ENCODE data around the gene SLC39A11. TPM values are rescaled to one million over a fixed set of nuclear protein-coding genes. Genes with fewer than 3 reads are reported as not detected.

SLC39A11 gene
- total RNA-seq, 4 donors from 2014 or later, result 45.2 to 59.5 (median 49.2) TPM

DNA sequence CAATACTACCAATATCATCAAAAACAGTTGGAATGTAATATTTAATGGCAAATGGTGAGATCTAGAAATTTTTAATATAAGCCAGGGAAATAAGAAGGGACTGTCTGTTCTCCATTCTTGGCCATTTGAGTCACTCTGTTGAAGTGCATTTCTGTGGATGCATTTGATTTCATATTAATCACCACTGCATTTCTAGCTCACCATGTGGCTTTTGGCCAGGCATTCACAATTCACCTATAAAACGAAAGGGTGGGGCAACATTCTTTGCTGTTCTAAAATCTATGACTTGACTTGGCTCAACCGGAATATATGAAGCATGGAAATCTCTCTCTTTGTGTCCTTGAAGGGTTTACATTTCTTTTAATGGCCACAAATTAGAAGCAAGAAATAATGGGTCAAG lies 483.0 kb downstream of the SLC39A11 start:
- Histone ChIP-seq H3K36me3 (no peaks in the 10 kb centered on the region), H3K27ac (no peak overlapping the region)

GRCh38 chr17:72608436-72608835 lies 484.1 kb downstream of the SLC39A11 start:
- Histone ChIP-seq H3K27ac (no peak overlapping the region), H3K4me3 (no peak overlapping the region), H3K9me3 (peaks cover 4% of the 10 kb centered on the region), H3K27me3 (no peaks in the 10 kb centered on the region), H3K4me1 (peaks cover 2% of the 10 kb centered on the region), H3K36me3 (no peaks in the 10 kb centered on the region)
- DNase-seq (ENCODE audit: low spot score in 2 of 2), result no peak
- no peak for TF ChIP-seq POLR2A (IDR thresholded peaks at IDR 0.05)
- no peak for TF ChIP-seq CTCF (IDR thresholded peaks at IDR 0.05)
- TF ChIP-seq POLR2AphosphoS5 (IDR thresholded peaks at IDR 0.05), result no peak
- TF ChIP-seq EP300 (IDR thresholded peaks at IDR 0.05), result no peak
- 83% methylated on average over 2 of the region's 2 CpGs for WGBS

More for the DNA sequence above, 483.0 kb downstream of the SLC39A11 start:
- TF ChIP-seq EP300 (IDR thresholded peaks at IDR 0.05), result no peak
- TF ChIP-seq POLR2A (IDR thresholded peaks at IDR 0.05), result no peak
- TF ChIP-seq CTCF (IDR thresholded peaks at IDR 0.05), result no peak
- TF ChIP-seq POLR2AphosphoS5 (IDR thresholded peaks at IDR 0.05), result no peak
- Histone ChIP-seq H3K4me3 (no peak overlapping the region), H3K4me1 (peaks cover 12% of the 10 kb centered on the region), H3K9me3 (peaks cover 4% of the 10 kb centered on the region), H3K27me3 (no peaks in the 10 kb centered on the region)
- WGBS, result 55% methylated on average over 2 of the region's 2 CpGs
- no peak for DNase-seq (ENCODE audit: low spot score in 2 of 2)

DNA sequence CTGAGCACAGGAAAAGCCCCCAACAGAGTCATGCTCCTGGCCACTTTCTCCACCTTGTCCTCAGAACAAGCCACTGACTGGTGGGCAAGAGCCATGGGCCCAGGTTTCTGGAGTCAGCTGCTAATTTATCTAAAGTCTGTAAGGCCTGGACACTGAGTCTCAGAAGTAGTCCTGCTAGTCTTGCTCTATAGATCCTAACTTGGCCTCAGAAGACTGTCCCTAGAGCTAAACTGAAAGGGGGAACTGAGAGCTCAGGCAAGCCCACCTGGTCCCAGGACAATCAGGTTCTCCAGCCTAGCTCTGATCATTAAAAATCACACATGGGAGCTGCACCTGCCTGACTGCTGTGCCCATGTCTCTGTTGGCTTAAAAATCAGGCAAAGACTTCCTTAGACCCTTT lies 485.8 kb downstream of the SLC39A11 start:
- no peak for DNase-seq (ENCODE audit: low spot score in 2 of 2)
- Histone ChIP-seq H3K27ac (no peak overlapping the region), H3K9me3 (peaks cover 4% of the 10 kb centered on the region), H3K4me3 (no peak overlapping the region), H3K27me3 (no peaks in the 10 kb centered on the region), H3K36me3 (no peaks in the 10 kb centered on the region), H3K4me1 (peaks cover 4% of the 10 kb centered on the region)
- TF ChIP-seq EP300 (IDR thresholded peaks at IDR 0.05) (no peak), POLR2A (IDR thresholded peaks at IDR 0.05) (no peak), CTCF (IDR thresholded peaks at IDR 0.05) (no peak), POLR2AphosphoS5 (IDR thresholded peaks at IDR 0.05) (no peak)

DNA sequence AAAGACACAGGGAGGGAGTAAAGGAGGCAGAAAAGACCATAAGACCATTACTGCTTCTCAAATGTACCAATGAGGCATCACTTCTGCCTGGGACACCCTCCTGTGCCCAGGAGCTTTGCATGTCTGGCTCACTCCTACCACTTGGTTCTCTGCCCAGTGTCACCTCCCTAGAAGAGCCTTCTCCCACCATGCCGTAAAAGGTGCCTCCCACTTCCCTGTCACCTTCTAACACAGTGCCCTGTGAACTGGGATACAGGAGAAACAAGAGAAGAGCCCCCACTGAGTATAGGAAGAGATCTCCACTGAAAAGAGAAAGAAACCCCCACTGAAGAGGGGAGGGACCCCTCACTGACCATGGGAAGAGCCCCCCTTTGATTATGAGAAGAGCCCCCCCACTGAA lies 486.9 kb downstream of the SLC39A11 start:
- H3K9me3 ChIP-seq, result peaks cover 4% of the 10 kb centered on the region
- H3K36me3 ChIP-seq, result no peaks in the 10 kb centered on the region
- peaks cover 4% of the 10 kb centered on the region for H3K4me1 ChIP-seq
- DNase-seq (ENCODE audit: low spot score in 2 of 2), result no peak
- TF ChIP-seq POLR2A (IDR thresholded peaks at IDR 0.05) (no peak), POLR2AphosphoS5 (IDR thresholded peaks at IDR 0.05) (no peak), EP300 (IDR thresholded peaks at IDR 0.05) (no peak), CTCF (IDR thresholded peaks at IDR 0.05) (no peak)
- H3K27ac ChIP-seq, result no peak overlapping the region
- H3K4me3 ChIP-seq, result no peak overlapping the region
- no peaks in the 10 kb centered on the region for H3K27me3 ChIP-seq
- WGBS, result 56% methylated on average over 1 of the region's 1 CpG

DNA sequence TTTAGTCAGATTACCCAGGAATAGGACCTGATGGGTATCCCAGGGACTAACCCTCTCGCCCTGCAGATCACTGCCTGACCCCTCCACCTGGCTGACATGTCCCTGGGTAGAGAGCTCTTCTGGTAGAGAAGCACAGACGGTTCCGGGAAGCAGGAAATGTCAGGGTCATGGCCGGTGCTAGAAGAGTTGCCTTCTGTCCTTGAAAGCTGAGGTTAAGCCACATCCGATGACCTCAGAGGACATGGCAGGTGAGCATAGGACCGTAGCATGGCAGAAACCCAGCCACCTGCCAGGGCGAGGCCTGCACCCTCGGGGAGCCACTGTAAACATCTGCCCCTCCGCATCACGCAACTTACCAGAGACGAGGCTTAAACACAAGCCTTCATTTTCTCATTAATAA lies 488.0 kb downstream of the SLC39A11 start:
- TF ChIP-seq POLR2AphosphoS5 (IDR thresholded peaks at IDR 0.05) (no peak), EP300 (IDR thresholded peaks at IDR 0.05) (no peak), CTCF (IDR thresholded peaks at IDR 0.05) (no peak), POLR2A (IDR thresholded peaks at IDR 0.05) (no peak)
- peaks cover 4% of the 10 kb centered on the region for H3K4me1 ChIP-seq
- no peak overlapping the region for H3K4me3 ChIP-seq
- no peak overlapping the region for H3K27ac ChIP-seq
- no peak for DNase-seq (ENCODE audit: low spot score in 2 of 2)
- no peaks in the 10 kb centered on the region for H3K36me3 ChIP-seq
- 80% methylated on average over 11 of the region's 11 CpGs for WGBS
- H3K9me3 ChIP-seq, result peaks cover 4% of the 10 kb centered on the region
- no peaks in the 10 kb centered on the region for H3K27me3 ChIP-seq
